GM18867 (cell line): ENCODE data around the gene G3BP1.
"Not testable (repeated sequence)": the region's sequence is repeated elsewhere in the genome, so short reads cannot be mapped to it uniquely, and the experiment has no call there.

Source experiments
- ATAC-seq: cut with Tn5 transposase; IDR thresholded peaks from one replicate; pipeline ENCODE4 v1.9.1; 2021; ENCODE audit warnings: mild to moderate bottlenecking, moderate library complexity; ENCODE audit not compliant: unreplicated experiment

G3BP1 gene

GRCh38 chr5:151751593-151751992 lies 20.2 kb upstream of the G3BP1 start:
- no peak for ATAC-seq

- ATAC-seq, result no peak
Observed at GRCh38 chr5:151755383-151755782, 16.4 kb upstream of the G3BP1 start.

GRCh38 chr5:151757233-151758140 lies 14.3 kb upstream of the G3BP1 start:
- peak; percentile 17 for ATAC-seq

- peak; percentile 12 for ATAC-seq
Observed at GRCh38 chr5:151758141-151758429, 13.7 kb upstream of the G3BP1 start.

GRCh38 chr5:151758430-151759241 lies 13.1 kb upstream of the G3BP1 start, which contains the start of gene ATOX1:
Gene ATOX1, minus strand, starts transcription at chr5:151758631. Its CDS starts 80 bp downstream, at chr5:151758551.
- ATAC-seq, result peak; percentile 96

GRCh38 chr5:151764801-151765200 lies 7.0 kb upstream of the G3BP1 start:
- no peak for ATAC-seq

GRCh38 chr5:151766975-151767374 lies 4.8 kb upstream of the G3BP1 start:
- no peak for ATAC-seq

- peak; percentile 27 for ATAC-seq
Observed at GRCh38 chr5:151770383-151771258, 1.1 kb upstream of the G3BP1 start.

- no peak for ATAC-seq
Observed at GRCh38 chr5:151772029-151772845, 483 bp downstream of the G3BP1 start.

GRCh38 chr5:151772846-151773561 lies 1.2 kb downstream of the G3BP1 start:
- no peak for ATAC-seq

- ATAC-seq, result no peak
Observed at GRCh38 chr5:151773951-151774350, 2.2 kb downstream of the G3BP1 start.

- no peak for ATAC-seq
Observed at GRCh38 chr5:151775025-151775606, 3.4 kb downstream of the G3BP1 start.

- ATAC-seq, result no peak
Observed at GRCh38 chr5:151779531-151780125, 7.9 kb downstream of the G3BP1 start.

- ATAC-seq, result no peak
Observed at GRCh38 chr5:151780348-151780747, 8.6 kb downstream of the G3BP1 start.

GRCh38 chr5:151781201-151781600 lies 9.4 kb downstream of the G3BP1 start:
- ATAC-seq, result no peak

- not testable (repeated sequence) for ATAC-seq
Observed at GRCh38 chr5:151783664-151784063, 11.9 kb downstream of the G3BP1 start.

- ATAC-seq, result no peak
Observed at GRCh38 chr5:151784141-151784540, 12.4 kb downstream of the G3BP1 start.

GRCh38 chr5:151786468-151786867 lies 14.7 kb downstream of the G3BP1 start:
- ATAC-seq, result no peak

- ATAC-seq, result no peak
Observed at GRCh38 chr5:151787817-151788216, 16.1 kb downstream of the G3BP1 start.
